Measurements from ENCODE around the gene MTAP.
A peak's percentile ranks its signal among the peaks of the same experiment; 100 is the strongest.

Gene MTAP

DNA sequence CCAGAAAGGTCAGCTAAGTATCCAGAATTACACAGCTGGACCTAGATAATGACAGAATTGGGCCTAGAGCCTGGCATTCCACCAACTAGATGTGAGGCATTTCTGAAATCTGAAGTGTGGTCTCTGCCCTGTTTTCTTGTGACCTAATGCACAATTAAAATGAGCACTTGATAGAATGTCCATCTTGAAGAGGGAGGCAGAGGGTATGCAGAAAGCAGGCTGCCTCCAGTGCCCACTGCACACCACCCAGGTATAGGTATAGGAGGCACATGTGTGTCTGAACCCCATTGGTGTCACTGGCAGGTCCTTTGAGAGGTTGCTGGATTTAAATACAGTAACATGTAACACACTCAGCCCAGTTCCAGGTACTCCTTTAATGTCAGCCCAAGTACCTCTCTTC, 2.4 kb downstream of the MTAP start:
- DNase-seq (ENCODE audit: low spot score) = no peak

DNA sequence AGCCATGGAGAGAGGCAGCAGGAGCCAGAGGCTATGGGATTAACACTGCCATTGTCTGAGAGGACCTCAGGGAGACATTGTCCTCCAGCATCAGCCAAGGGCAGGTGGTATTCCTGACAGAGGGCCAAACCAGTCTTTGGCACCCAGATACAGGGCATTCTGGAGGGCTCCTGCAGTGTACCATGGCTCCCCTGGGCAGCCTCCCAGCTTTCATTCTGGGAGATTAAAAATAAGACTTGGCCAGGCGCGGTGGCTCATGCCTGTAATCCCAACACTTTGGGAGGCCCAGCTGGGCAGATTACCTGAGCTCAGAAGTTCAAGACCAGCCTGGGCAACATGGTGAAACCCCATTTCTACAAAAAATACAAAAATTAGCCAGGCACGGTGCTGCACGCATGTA, 4.2 kb downstream of the MTAP start:
- DNase-seq (ENCODE audit: low spot score) = no peak

DNA sequence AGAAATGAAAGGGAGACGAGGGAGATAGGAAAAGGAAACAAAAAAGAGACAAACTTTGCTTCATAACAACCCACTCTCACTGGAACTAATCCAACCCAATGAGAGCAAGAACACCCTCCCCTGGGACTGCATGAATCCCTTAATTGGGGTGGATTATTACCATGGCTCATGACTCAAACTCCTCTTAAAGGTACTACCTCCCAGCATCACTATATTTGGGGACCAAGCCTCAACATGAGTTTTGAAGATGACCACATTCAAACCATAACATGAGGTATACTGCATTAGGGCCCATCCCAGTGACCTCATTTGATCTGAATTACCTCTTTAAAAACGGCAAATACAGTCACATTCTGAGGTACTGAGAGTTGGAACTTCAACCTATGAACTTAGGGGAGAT, 8.0 kb downstream of the MTAP start:
- DNase-seq (ENCODE audit: low spot score) = no peak

DNA sequence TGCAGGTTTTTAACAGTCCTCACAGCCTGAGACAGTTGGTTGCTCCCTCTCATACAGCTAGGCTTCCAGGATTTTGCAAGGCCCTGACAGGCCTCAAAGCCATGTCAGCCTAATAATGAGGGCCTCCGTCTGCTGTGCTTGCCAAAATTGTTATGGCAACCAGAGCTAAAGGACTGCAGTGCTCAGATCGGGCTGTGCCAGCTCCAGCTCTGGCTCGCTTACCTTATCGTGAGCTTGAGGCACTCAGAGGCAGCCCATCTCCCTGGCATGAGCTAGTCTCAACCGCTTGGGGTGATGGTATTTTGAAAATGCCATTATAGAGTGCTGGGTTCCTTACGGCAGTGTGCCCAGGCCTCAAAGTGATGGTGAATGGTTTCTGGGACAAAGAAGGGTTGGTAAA, 8.4 kb downstream of the MTAP start:
- DNase-seq (ENCODE audit: low spot score) = no peak

DNA sequence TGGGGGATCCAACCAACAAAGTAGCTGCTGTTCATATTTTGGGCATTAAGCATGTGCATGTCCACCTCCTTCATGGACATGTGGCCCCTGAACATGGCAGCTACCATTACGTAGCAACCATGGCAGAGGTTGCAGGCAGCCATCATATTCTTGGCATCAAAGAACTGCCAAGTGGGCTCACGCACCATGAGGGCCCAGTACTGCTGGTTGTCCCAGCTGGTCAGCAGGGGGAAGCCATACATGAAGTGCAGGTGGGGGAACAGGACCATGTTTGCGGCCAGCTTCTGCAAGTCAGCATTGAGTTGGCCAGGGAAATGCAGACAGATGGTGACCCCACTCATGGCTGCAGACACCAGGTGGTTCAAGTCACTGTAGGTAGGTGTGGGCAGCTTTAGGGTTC, 9.5 kb downstream of the MTAP start:
- DNase-seq (ENCODE audit: low spot score) = no peak

DNA sequence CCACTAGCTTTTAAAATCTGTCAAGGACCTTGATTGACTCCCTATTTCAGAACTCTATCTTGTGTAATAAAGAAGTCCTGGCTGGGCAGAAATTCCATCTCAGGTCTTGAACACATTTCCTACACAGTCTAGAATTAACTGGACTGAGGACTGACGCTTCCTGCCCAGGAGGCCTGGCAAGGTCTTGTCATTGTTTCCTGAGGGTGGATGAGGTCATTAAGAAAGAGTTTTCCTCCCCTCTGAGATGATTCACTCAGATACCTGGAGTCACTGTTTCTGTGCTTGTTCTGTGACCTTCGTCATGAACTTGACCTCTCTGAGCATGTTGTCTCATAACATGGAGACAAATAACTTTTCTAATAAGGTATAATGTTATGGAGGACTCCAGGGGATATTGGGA, 10.0 kb downstream of the MTAP start:
- no peak for DNase-seq (ENCODE audit: low spot score)

DNA sequence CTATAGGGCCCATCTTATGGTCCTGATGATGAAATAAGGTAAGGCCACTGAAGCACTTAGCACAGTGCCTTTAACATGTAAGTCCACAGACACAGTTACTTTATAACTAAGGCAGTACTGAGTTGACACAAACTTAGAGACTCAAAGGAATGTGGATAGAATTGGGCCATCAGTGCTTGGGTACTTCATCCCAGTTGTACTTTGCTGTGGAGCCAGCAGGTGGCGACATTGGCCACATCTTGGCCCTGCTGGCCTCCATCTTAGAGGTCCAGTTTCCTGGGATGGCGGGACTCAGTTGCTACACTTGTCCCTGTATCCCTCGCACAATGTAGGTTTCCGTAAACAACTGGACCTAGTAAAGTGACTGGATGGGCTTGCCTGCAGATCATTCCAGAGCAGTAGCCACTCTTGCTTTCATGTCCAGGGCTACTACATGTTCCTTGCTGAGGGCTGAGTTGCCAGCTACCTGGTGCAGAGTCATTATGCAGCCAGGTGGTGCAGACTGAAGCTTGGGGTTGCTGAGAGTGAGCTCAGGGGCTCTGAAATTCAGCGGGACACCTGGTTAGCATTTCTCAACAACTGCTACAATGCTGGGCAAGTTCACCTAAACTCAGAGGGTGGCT, 10.6 kb downstream of the MTAP start:
- DNase-seq (ENCODE audit: low spot score) = peak; percentile 73

DNA sequence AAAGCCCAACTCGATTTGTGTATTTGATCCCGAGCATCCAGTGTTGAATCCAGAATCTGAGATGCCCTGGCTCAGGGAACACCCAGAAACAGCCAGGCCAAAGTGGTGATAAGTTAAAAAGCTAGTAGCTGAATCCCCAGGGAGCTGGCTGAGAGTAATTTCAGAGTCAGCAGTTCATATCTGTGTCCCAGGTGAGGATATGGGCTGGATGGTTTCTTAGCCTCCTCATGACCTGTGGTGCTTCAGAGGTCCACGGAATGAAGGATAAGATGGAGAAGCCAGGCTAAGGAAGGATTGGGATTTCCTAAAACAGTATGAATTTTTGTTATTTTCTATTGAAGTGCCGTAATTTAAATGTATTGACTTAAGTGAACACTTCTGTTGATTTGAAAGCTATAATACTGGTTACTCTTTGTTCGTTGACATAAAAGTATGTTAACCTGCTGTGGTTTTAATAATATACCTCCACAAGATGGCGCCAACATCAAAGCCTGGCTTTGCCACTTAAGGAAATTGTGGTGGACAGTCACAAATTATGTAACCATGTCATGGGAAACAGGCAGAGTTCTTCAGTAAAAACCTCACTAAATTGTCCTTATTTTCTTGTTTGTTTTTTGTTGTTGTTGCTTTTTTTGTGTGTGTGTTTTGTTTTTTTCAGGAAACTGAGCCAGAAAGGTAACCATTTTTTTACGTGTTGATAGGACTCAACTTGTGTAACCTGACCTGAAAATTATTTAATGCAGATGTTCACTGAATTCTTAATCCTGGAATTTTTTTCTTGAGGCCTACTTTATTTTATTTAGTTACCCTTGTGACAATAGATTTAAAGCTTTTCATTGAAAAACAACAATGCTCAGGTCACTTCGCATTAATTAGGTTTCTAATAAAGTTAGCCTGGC, 11.4 kb downstream of the MTAP start:
- DNase-seq (ENCODE audit: low spot score) = peak; percentile 80

DNA sequence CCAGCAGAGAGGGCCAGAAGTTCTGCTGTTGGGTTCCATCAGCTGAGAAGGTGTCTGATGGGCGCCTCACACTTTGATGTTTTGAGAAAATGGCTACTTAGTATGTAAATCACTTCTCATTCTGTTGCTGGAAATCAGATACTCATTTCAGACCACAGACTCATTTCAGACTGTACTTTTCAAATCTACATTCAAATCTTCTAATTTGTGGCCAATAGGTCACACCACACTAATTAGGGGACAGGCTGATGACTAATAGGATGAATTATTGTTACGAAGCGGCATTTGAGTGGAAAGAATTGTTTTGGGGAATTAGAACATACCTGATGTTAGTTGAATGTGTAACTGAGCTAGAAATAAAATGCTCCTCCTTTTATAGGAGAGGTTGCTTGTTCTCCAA, 13.2 kb downstream of the MTAP start:
- DNase-seq (ENCODE audit: low spot score) = no peak

DNA sequence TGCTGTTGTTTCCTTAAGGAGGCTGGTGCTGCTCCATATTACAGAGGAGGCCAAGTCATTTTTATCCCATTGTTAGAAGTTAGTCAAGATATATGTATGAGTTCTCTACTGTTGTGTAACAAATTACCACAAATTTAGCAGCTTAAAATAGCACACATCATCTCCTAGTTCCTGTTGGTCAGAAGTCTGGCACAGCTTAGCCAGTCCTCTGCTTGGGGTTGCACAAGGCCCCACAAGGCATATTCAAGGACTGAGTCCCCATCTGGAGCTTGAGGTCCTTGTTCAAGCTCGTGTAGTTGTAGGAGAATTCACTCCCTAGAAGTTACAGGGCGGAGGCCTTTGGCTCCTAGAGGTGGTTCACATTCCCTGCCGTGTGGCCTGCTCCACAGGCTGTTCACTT, 14.7 kb downstream of the MTAP start:
- no peak for DNase-seq (ENCODE audit: low spot score)

DNA sequence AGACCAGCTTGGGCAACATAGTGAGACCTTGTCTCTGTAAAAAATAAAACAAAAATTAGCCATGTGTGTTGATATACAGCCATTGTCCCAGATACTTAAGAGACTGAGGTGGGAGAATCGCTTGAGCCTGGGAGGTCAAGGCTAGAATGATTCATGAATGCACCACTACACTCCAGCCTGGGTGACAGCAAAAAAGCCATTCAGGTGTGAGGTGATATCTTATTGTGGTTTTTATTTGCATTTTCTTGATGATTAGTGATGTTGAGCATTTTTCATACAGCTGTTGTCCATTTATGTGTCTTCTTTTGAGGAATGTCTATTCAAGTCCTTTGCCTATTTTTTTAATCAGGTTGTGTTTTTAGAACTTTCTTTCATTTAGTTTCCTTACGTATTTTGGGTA, 23.2 kb downstream of the MTAP start:
- DNase-seq (ENCODE audit: low spot score) = no peak

DNA sequence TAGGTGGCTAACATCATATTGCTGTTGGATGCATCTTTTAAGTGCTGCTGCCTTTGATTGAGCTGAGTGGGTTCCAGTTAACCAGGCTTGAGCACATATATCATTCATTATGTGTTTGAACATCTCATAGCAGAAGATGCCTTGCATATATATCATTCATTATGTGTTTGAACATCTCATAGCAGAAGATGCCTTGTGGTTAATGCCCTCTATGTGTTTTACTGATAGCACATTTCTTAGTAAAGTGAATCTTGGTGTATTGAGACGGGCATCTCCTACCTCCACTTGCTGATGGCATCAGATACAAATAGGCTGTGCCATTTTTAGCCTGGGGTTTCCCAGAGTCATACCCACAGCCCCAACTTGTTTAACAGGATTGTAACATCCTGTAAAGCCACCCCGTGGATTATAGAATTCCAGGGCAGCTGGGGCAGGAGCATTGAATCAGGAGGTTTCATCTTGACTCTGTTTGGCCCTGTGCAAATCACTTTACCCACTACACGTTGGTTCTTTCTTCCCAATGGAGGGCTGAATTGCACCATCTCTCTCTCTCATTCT, 26.5 kb downstream of the MTAP start:
- no peak for DNase-seq (ENCODE audit: low spot score)

DNA sequence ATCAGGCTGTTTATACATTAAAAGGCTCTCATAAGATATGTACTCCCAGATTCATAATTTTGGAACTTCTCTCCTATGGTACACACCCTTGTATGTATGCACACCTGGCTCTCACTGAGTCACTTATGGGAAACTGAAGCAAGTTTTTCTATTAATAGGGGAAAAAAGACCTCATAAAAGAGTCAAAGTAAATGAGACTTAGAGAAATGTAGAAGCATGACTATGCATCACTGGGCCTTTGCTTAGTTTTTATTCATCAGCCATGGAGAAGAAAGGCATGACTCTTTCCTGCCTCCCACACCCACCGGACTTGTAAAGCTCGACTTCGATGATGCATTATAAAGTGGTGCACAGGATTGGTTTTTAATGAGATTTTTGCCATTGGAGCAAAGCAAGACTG, 28.2 kb downstream of the MTAP start:
- no peak for DNase-seq (ENCODE audit: low spot score)

DNA sequence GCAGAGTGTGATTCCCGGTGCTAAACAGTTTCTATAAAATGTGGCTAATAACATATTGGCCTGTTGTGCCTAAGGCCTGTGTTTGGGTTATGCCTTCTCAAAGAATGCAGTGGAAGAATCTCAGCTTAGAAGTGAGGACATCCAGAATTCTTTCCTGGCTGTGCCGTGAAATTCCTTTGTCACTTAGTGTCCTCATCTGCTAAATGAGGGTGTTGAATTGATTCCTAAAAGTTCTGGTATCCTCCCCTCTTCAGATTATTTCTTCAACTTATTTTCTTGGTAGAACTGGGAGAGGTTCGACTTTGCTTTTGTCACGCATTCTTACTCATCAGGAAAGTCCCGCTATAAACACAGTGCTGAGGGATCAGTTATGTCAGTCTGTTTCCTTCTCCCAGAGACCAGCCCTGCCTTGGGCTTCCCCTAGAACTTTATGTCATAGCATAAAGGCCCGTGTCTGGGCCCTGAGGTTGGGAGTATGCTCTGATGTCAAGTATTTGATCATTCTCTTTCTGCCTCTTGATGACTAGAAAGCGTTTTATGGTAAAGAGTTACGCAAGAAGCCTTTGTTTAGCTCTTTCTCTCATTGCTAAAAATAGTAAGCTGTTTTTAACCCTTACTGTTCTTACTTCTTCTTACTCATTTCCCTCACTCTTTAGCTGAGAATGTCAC, 29.5 kb downstream of the MTAP start:
- no peak for DNase-seq (ENCODE audit: low spot score)

DNA sequence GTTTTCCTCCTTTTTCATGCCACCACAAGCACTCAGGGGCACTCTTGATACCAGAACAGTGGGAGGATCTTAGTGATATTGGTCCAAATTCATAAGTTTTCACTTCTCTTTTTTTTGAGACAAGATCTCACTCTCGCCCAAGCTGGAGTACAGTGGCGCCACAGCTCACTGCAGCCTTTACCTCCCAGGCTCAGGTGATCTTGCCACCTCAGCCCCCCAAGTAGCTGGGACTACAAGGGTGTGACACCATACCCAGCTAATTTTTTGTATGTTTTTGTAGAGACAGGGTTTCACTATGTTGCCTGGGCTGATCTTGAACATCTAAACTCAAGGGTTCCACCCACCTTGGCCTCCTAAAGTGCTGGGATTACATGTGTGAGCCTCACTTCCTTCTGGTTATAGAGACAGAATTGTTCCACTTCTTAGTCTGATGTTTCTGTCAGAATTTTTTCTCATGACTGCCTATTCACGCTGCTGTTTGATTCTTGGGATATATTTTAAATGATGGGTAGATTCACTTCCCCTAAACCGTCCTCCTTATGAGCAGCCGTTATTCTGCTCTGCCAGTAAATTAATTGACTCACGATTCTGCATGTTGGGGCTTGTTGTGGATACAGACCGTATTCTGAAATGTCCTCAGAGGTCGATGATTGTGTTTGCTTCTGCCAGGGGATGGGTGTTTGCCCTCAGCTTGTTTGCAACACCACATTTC, 30.8 kb downstream of the MTAP start:
- DNase-seq (ENCODE audit: low spot score) = no peak

DNA sequence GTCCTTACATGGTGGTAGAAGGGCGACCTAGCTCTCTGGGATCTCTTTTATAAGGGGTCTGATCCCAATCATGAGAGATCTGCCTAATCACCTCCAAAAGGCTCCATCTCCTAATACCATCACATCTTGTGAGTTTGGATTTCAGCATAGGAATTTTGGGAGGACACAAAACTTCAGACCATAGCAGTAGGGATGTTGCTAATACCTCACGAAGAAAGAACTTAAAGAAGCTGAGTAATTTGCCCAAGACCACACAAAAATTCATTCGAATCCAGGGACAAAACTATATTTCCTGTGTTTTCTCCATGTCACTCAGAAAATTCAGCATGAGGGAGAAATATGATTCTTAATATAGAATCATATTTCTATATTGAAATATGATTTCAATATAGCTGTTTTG, 32.7 kb downstream of the MTAP start:
- DNase-seq (ENCODE audit: low spot score) = no peak

DNA sequence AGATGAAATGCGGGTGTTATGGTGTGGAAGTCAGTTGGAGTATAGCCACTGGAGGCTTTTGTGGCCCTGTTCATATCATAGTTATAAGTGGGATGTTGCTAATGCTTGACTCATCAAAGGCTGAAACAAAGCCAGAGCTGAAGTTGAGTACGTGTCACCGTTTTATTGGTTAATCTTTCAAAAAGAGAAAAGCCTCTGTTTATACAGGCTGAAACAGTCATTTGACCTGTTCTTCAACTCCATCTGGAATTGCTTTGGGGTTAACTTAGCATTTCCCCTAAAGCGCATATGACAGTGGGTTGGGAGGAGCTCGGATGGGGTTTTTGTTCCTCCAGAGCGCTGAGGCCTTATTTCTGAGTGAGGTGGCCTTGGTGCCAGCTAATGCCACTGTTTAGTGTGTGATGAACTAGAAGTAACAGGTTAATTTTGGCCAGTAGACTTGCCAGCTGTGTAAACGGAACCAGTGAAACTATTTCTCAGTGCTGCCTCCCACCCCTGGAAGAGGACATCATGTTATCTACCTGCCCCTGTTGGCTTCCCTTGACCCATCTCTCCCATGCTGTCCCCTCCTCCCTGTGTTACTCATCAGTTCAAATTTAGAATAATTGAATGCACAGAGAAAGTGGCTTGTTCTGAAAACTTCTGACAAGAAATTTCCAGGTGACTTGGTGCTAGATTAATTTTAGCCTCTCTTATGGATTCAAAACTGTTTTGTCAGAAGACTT, 34.2 kb downstream of the MTAP start:
- no peak for DNase-seq (ENCODE audit: low spot score)

DNA sequence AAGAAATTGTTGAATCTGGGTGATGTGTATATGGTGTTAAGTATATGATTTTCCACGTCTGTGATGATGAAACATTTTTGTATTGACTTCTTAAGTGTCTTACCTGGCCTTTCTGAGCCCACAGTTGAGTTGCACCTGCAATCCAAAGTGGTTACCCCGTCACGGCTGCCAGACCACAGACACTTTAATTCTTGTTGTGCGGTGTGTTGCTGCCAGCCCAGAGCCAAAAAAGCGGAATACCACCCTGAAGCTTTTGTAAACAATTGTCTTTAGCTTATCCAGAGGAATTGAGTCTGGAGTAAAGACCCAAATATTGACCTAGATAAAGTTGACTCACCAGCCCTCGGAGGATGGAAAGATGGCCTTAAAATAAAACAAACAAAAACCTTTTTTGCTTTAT, 35.1 kb downstream of the MTAP start:
- DNase-seq (ENCODE audit: low spot score) = no peak

DNA sequence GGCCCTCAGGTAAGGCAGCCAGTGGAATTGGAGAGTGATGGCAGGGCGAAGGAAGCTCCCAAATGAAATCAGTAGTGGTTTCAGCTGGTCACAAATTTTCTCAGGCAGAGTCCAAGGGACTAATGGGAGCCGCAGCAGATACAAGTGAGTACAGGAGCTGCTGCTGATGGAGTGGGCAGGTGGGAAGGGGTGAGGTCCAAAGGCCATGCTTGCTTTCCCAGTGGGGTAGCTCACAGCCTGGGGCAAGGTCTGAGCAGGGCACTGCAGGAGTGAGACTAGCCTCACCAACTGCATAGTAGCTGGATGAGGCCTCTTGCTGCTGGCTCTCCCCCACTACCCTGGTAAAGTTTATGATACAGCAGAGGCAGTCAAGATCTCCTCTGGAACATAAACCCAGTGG, 38.2 kb downstream of the MTAP start:
- no peak for DNase-seq (ENCODE audit: low spot score)

DNA sequence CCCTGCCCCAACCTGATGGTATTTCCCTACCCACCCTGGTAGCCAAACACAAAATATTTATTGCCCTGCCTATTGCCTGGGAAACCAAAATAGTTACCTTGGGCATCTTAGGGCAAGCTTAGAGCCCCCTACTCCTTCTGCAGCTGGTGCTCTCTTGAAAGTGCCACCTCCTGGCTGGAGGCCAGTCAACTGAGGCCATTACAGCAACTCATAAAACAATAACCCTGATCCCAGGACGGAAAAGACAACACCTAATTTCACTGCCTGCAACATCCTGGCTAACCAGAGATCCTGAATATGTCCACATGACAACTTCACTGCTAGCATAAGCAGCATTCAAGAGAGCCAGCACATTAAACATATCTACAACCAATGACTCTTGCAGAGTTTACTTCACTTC, 38.7 kb downstream of the MTAP start:
- no peak for DNase-seq (ENCODE audit: low spot score)

DNA sequence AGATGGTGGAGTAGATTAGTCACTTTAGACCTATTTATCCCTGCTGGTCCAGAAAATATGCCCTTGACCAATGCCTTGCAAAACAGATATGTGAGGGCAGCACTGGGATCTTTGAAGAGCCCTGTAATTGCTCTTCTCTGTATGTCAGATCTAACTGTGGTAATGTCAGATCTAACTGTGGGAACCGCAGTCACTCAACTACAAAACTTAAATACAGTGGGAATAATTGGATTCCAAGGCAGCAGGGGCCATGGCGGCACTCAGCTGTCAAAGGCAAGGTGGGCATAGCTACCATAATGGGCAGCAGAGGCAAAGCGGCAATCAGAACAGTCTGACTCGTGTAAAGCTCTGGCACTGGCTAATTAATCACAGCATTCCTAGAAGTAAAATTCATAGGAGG, 46.2 kb downstream of the MTAP start:
- DNase-seq (ENCODE audit: low spot score) = no peak

DNA sequence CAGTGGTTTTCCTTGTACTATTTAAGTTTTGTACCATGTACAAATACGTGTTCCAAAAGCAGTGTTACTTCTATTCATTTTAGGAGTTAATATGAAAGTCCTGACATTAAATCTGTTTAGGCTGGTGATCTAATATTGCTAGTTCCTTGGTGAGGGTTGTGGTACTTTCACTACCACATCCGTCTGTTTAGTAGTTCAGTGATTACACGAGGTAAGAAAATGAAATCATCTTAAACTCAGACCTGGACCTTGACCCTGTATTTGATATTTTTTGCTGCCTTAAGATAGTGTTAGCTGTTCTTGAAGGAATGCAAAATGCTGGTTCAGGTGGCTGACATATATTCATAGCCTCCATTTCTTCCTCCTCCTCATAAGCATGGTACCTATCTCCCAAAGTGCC, 50.3 kb downstream of the MTAP start:
- DNase-seq (ENCODE audit: low spot score) = no peak

Measured in globus pallidus (tissue), 1 donor.